Vagina (tissue), 2 donors: ENCODE results near the gene FFAR3.

Experiments
- CTCF ChIP-seq, 3 experiments: fragments of 450-650 bp in 2 of 3; fragments of 200-600 bp in 1 of 3; sonication (generic) in 1 of 3; IDR thresholded peaks; one replicate each; pipeline ENCODE4 v1.5.1; 2017 to 2019; ENCODE audit warnings: antibody characterized with exemption in 3 of 3, mild to moderate bottlenecking in 2 of 3, moderate library complexity in 2 of 3
- POLR2A ChIP-seq, 2 donors: fragments of 450-650 bp; IDR thresholded peaks; one replicate each; pipeline ENCODE4 v1.6.1; 2017; ENCODE audit warnings: antibody characterized with exemption in 2 of 2, mild to moderate bottlenecking in 2 of 2, moderate library complexity in 2 of 2
- POLR2AphosphoS5 ChIP-seq, 2 donors: sonication (generic); formaldehyde crosslinking; IDR thresholded peaks; one replicate each; pipeline ENCODE4 v1.9.0; 2017; ENCODE audit warnings: antibody characterized with exemption in 2 of 2, mild to moderate bottlenecking in 2 of 2, low read depth in 1 of 2; ENCODE audit not compliant: insufficient read depth in 1 of 2

- TF ChIP-seq POLR2A (IDR thresholded peaks at IDR 0.05) (no peak), CTCF (IDR thresholded peaks at IDR 0.05) (no peak), POLR2AphosphoS5 (IDR thresholded peaks at IDR 0.05; ENCODE audit: insufficient read depth in 1 of 2, low read depth in 1 of 2) (no peak)
These were observed 29.4 kb upstream of the FFAR3 start, which contains the start of gene CD22 for GRCh38 chr19:35328851-35329285.
